ENCODE measurements around the gene STMP1. TPM values are rescaled to one million over a fixed set of nuclear protein-coding genes. Genes with fewer than 3 reads are reported as not detected.
A peak's percentile ranks its signal among the peaks of the same experiment; 100 is the strongest.

Gene STMP1
- total RNA-seq, 1 donor from 2014 or later: 63.3 TPM

DNA sequence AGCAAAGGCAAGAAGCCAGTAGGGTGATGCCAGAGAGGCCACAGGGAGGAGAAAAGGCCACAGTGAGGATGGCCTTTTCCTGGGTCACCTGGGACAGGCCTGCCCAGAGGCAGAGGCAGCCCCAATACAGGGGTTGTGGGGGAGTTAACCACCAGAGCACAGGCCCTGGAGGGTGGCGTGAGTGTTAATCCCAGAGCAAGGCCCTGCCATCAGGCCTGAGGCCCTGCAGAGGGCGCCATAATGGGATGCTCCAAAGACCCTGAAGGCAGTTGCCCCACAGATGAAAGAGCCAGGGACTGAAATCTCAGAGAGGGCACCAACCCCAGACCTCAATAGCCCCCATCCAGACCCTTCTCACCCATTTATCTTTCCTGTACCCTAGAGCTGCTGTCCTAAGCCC, 41.8 kb downstream of the STMP1 start:
- Mint-ChIP-seq H3K4me1 (ENCODE audit: low read depth) (no peaks in the 10 kb centered on the region), H3K27me3 (no peaks in the 10 kb centered on the region), H3K9me3 (ENCODE audit: low read depth) (no peaks in the 10 kb centered on the region), H3K27ac (no peak overlapping the region), H3K36me3 (ENCODE audit: insufficient read depth) (no peaks in the 10 kb centered on the region), H3K4me3 (ENCODE audit: low read depth) (no peak overlapping the region)
- no peak for DNase-seq (ENCODE audit: low spot score, unreplicated experiment)
- peak; percentile 31 for TF ChIP-seq CTCF (IDR thresholded peaks at IDR 0.05; ENCODE audit: unreplicated experiment)

DNA sequence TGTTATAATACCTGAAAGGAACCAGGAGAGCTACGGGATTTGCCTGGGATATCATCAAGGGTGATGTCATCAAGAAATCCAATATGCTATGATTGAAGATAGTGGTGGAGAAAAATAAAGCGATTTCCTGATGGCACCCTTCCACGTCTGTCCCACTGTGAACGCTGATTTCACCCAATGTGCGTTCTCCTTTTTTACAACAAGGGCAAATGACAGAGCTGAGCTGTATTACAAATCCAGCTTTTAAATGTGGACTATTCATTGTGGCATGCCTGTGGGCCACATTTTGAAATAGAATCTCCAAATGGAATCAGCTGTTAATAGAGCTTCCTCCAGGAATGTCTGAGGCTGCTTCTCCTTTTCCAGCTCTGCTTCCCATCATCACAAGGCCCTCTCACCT, 42.4 kb downstream of the STMP1 start:
- no peak for DNase-seq (ENCODE audit: low spot score, unreplicated experiment)
- H3K27me3 Mint-ChIP-seq: no peaks in the 10 kb centered on the region
- no peaks in the 10 kb centered on the region for H3K36me3 Mint-ChIP-seq (ENCODE audit: insufficient read depth)
- H3K4me1 Mint-ChIP-seq (ENCODE audit: low read depth): no peaks in the 10 kb centered on the region
- no peaks in the 10 kb centered on the region for H3K9me3 Mint-ChIP-seq (ENCODE audit: low read depth)
- peak overlapping the region; percentile 3 for H3K27ac Mint-ChIP-seq
- TF ChIP-seq CTCF (IDR thresholded peaks at IDR 0.05; ENCODE audit: unreplicated experiment): no peak
- H3K4me3 Mint-ChIP-seq (ENCODE audit: low read depth): no peak overlapping the region

- no peaks in the 10 kb centered on the region for H3K27me3 Mint-ChIP-seq
- TF ChIP-seq CTCF (IDR thresholded peaks at IDR 0.05; ENCODE audit: unreplicated experiment): no peak
These were observed 43.9 kb downstream of the STMP1 start for GRCh38 chr7:135706038-135706742.

DNA sequence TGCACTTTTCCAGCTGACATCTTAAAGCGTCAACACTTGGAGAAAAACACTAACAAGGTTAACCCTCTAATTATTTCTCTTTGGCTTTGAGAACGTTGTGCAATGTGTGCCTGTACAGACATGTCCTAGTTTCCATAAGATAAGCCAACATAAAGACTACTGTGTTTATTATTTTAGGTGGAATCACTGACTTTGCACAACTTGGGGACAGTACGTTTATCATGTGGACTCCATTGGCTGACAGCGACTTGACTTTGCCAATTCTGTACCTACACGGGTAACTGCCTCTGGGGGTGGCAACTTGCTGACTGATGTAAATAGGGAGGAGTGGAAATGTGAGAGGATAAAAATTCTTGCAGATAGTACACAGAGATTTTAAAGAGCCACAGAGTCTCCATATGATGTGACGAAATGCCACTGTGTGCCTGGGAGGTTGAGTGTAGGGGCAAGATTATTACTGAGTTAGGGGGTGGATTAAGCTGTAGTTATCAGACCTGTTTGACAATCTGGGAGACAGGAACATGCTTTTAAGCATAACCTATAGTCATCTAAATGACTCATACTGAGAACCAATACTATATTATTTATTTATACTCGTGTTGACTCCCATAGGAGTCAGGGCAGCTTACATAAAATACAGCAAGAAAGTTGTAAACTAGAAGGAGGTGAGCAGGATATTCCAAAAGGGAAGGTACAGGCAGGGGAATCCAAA, 44.7 kb downstream of the STMP1 start:
- Mint-ChIP-seq H3K27ac (no peak overlapping the region), H3K27me3 (no peaks in the 10 kb centered on the region), H3K9me3 (ENCODE audit: low read depth) (no peaks in the 10 kb centered on the region), H3K4me1 (ENCODE audit: low read depth) (no peaks in the 10 kb centered on the region), H3K4me3 (ENCODE audit: low read depth) (no peak overlapping the region), H3K36me3 (ENCODE audit: insufficient read depth) (no peaks in the 10 kb centered on the region)
- no peak for TF ChIP-seq CTCF (IDR thresholded peaks at IDR 0.05; ENCODE audit: unreplicated experiment)
- no peak for DNase-seq (ENCODE audit: low spot score, unreplicated experiment)

More at GRCh38 chr7:135706038-135706742, 43.9 kb downstream of the STMP1 start:
- no peaks in the 10 kb centered on the region for H3K4me1 Mint-ChIP-seq (ENCODE audit: low read depth)
- no peak for DNase-seq (ENCODE audit: low spot score, unreplicated experiment)
- H3K4me3 Mint-ChIP-seq (ENCODE audit: low read depth): no peak overlapping the region
- H3K36me3 Mint-ChIP-seq (ENCODE audit: insufficient read depth): no peaks in the 10 kb centered on the region
- no peaks in the 10 kb centered on the region for H3K9me3 Mint-ChIP-seq (ENCODE audit: low read depth)
- H3K27ac Mint-ChIP-seq: no peak overlapping the region

- Mint-ChIP-seq H3K36me3 (ENCODE audit: insufficient read depth) (no peaks in the 10 kb centered on the region), H3K9me3 (ENCODE audit: low read depth) (no peaks in the 10 kb centered on the region), H3K27me3 (no peaks in the 10 kb centered on the region), H3K27ac (no peak overlapping the region), H3K4me1 (ENCODE audit: low read depth) (no peaks in the 10 kb centered on the region), H3K4me3 (ENCODE audit: low read depth) (no peak overlapping the region)
- no peak for TF ChIP-seq CTCF (IDR thresholded peaks at IDR 0.05; ENCODE audit: unreplicated experiment)
- DNase-seq (ENCODE audit: low spot score, unreplicated experiment): no peak
These were observed 45.3 kb downstream of the STMP1 start for GRCh38 chr7:135707570-135707966.
